Renal pelvis (tissue), 4 donors: ENCODE results near the gene POGZ. TPM values are rescaled to one million over a fixed set of nuclear protein-coding genes. Genes with fewer than 3 reads are reported as not detected.

Experiments
- DNase-seq: peaks from one replicate; pipeline ENCODE4 v3.0.0-alpha.2; 2013
- polyA plus RNA-seq, 3 donors: library from polyadenylated mRNA; unstranded; fragments of 120-200 nt; gene quantifications; one replicate each; pipeline ENCODE4 v1.2.1, GENCODE V29; 2013; ENCODE audit not compliant: insufficient read length in 3 of 3

The POGZ gene
- polyA plus RNA-seq, 3 donors = 94.8 to 158 (median 150) TPM

GRCh38 chr1:151373196-151373595, 86.1 kb downstream of the POGZ start:
- DNase-seq = no peak

GRCh38 chr1:151372058-151372934, 87.0 kb downstream of the POGZ start, which contains the start of gene SELENBP1:
SELENBP1 (minus strand) TSS chr1:151372705; CDS start chr1:151372641, 64 bp downstream.
- peak; percentile 82 for DNase-seq

- DNase-seq = no peak
These were observed 87.8 kb downstream of the POGZ start for GRCh38 chr1:151371370-151372057.

DNA sequence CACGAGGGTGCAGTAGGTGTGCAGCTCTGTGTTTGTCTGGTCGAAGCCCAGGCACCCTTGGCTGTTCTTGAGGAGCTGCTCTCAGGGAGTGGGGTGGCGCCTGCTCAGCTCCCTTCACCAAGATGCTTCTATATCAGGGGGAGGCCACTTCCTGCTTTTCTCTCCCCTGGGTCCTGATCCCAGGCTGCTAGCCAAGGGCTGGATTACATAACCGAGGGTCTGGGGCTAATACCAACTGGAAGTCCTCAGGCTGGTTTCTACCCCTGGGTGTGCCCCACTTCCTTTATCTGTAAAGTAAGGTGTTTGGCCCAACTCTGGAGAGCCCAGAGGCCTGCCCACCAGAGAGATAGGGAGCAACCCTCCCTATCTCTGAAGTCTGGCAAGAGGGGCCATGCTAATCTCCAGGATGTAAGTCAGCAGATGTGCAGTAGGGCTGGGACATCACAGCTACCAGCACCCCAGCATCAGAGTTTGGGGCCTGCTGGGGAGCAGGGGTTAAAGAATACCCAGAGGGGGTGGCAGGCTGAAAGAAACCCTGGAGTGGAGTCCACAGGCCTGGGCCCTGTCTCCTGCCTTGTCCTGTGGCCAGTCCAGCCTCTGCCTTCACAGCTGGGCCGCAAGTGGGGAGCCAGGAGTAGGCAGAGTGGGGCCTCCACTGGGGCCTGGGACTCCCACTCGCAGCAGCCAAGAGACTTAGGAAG, 88.9 kb downstream of the POGZ start:
- DNase-seq = no peak

DNA sequence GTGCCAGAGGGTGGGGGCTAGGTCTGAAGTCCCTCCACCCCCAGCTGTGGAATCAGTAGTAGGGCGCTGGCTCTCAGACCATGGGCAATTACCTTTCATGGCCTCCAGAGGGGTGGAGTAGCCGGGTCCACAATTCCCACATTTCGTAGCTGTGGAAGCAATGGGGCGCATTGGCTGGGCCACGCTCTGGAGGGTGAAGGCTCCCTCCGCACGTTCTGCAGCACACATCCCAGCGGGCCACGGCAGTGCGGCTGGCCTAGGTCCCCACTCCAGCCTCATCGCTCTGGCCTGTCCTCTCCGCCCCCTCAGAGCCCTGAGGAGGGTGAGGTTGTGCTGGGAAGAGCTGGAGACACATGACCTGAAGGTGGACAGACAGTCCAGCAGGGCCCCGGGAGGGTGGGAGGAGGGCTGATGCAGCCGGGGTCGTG, 89.7 kb downstream of the POGZ start:
- DNase-seq = no peak

DNA sequence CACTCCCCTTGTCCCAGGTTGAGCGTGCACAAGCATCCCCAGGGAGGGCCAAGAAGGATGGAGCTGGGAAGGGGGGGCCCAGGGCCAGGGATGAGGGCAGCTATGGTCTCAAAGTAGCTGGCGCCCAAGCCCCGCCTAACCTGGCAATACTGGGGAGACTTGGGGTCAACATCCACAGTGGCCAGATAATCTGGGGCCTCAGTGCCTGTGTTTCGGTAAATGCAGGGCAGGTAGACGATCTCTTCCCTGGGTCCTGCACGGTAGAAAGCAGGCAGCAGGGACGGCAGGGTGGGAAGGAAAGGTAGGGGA, 90.0 kb downstream of the POGZ start:
- no peak for DNase-seq

DNA sequence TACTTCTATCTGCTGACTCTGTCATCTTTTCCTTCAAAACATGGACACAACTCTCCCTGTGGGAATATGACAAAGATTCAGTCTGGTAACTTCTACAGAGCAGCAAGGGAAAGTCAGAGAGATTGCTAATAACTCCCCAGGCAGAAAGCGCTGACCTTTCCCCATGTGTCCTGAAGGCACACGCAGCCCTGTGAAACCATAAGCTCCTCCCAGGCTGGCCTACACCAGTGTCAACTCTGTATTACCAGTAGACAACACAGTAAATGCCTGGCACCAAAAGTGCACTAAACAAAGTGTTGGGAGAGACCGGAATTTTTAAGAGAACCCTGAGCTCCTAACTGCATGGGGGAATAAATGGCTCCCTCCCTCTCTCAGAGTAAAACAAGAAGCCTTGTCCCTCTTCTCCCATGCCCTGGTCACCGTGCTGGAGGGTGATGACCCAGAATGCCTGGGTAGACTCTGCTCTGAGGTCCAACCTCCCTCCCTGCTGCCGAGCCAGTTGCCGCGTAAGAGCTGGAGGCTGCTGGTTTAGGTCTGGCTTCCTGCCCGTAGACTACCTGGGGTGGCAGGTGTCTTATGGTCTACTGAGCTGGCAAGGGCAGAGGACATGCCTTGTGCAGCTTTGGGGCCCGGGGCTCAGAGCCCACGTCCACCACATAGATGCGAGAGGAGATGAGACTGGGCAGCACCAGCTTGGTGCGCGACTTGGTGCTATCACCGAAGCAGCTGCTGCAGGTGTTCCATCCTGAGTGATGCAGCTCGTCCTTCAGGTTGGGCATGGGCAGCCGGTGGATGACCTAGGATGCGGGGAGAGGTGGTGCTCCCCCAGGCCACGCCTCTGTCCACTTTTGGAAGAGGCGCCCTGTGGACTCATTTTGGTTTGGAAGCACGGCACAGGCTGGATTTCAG, 90.6 kb downstream of the POGZ start:
- DNase-seq = no peak

DNA sequence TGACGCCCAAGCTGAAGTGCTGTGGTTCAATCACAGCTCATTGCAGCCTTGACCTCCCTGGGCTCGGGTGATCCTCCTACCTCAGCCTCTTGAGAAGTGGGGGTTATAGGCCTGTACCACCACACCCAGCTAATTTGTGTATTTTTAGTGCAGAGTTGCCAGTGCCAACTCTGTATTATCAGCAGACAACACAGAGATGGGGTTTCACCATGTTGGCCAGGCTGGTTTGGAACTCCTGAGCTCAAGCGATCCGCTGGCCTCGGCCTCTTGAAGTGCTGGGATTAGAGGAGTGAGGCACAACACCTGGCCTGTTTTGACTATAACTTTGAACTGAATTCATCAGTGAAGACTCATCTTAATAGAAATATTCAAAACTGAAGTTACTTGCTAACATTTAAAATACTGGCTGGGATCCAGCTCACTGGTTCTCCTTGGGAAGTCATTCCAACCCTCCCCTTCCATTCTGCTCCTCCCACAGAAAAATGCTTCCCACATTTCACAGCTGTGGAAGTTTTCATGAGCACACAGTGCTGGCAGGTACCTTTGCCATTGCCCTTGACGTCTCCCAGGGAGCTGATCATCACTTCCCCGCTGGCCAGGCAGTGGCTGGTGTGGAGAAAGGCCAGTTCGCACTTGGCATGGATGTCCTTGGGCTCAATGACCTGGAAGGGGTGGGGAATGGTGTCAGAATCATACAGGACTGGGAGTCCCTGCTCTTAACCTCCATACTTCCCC, 91.5 kb downstream of the POGZ start:
- DNase-seq = no peak

GRCh38 chr1:151364996-151365395, 94.3 kb downstream of the POGZ start:
- DNase-seq = no peak

DNA sequence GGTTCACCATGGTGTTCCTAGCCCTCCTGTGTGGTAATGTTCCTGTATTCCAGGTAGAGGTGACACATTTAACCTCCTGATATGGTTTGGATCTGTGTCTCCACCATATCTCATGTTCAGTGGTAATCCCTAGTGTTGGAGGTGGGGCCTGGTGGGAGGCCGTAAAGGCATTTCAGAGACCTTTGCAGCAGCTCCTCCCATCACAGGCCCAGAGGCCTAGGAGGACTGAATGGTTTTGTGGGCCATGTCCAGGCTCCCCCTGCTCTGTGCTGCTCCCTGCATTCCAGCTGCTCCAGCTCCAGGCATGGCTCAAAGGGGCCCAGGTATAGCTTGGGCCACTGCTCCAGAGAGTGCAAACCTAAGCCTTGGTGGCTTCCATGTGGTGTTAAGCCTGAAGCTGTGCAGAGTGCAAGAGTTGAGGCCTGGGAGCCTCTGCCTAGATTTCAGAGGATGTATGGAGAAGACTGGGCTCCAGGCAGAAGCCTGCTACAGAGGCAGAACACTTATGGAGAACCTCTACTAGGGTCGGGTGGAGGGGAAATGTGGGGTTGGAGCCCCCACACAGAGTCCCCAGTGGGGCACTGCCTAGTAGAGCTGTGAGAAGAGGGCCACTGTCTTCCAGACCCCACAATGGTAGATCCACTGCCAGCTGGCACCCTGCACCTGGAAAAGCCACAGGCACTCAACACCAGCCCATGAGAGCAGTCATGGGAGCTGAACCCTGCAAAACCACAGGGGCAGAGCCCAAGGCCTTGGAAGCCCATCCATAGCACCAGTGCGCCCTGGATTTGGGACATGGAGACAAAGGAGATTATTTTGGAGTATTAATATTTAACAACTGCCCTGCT, 96.8 kb downstream of the POGZ start:
- no peak for DNase-seq

DNA sequence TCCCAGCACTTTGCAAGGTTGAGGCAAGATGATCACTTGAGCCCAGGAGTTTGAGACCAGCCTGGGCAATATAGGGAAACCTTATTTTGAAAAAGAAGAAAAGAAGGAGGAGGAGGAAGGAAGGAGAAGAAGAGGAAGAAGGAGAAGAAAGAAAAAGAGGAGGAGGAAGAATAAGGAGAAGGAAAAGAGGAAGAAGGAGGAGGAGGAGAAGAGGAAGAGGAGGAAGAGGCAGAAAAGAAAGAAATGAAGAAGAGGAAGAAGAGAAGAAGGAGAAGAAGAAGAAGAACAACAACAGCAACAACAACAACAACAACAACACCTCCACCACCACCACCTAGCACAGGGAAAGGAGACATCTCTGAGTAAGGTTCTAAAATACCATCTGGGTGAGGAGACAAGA, 97.4 kb downstream of the POGZ start:
- no peak for DNase-seq

GRCh38 chr1:151356696-151357095, 102.6 kb downstream of the POGZ start:
- DNase-seq = no peak

Other genes with a start within 250 kb of the POGZ start
- gene PSMD4, start 204.8 kb downstream of the POGZ start, polyA plus RNA-seq = 100 to 1,000 TPM; 166 to 188 (median 183) TPM
- 10 to 100 TPM; 25.2 to 30.0 (median 27.5) TPM for gene ZNF687, start 177.2 kb downstream of the POGZ start, polyA plus RNA-seq
- gene PI4KB, start 132.1 kb downstream of the POGZ start, polyA plus RNA-seq = 10 to 100 TPM; 63.5 to 72.7 (median 70.2) TPM
- 10 to 100 TPM; 42.7 to 47.1 (median 42.8) TPM for gene RFX5, start 112.2 kb downstream of the POGZ start, polyA plus RNA-seq
- gene SELENBP1, start 86.8 kb downstream of the POGZ start, polyA plus RNA-seq = 10 to 100 TPM; 49.4 to 51.2 (median 50.7) TPM
- gene PSMB4, start 59.9 kb downstream of the POGZ start, polyA plus RNA-seq = 100 to 1,000 TPM; 248 to 283 (median 257) TPM
- 10 to 100 TPM; 44.1 to 58.9 (median 50.9) TPM for gene CGN, start 51.9 kb upstream of the POGZ start, polyA plus RNA-seq
- 10 to 100 TPM in 2 of 3 donors, 1 to 10 TPM in 1; 8.8 to 14.1 (median 11.7) TPM for gene TUFT1, start 80.8 kb upstream of the POGZ start, polyA plus RNA-seq
- gene SNX27, start 152.6 kb upstream of the POGZ start, polyA plus RNA-seq = 10 to 100 TPM; 18.4 to 28.1 (median 27.0) TPM